Stimulated activated CD4-positive, alpha-beta T cell treated with anti-CD3 and anti-CD28 coated beads, Interleukin-15, amount 100 ng/mL, for 1 hour (primary cell): ENCODE measurements around the gene DYNC2LI1.
A peak's percentile ranks its signal among the peaks of the same experiment; 100 is the strongest.
"Not testable (repeated sequence)": the region's sequence is repeated elsewhere in the genome, so short reads cannot be mapped to it uniquely, and the experiment has no call there.

Experiments
- DNase-seq, 2 donors: peaks; one replicate each; pipeline ENCODE4 v3.0.0-alpha.2; 2020; ENCODE audit warnings: low read depth in 1 of 2, low spot score in 1 of 2

The DYNC2LI1 gene

DNA sequence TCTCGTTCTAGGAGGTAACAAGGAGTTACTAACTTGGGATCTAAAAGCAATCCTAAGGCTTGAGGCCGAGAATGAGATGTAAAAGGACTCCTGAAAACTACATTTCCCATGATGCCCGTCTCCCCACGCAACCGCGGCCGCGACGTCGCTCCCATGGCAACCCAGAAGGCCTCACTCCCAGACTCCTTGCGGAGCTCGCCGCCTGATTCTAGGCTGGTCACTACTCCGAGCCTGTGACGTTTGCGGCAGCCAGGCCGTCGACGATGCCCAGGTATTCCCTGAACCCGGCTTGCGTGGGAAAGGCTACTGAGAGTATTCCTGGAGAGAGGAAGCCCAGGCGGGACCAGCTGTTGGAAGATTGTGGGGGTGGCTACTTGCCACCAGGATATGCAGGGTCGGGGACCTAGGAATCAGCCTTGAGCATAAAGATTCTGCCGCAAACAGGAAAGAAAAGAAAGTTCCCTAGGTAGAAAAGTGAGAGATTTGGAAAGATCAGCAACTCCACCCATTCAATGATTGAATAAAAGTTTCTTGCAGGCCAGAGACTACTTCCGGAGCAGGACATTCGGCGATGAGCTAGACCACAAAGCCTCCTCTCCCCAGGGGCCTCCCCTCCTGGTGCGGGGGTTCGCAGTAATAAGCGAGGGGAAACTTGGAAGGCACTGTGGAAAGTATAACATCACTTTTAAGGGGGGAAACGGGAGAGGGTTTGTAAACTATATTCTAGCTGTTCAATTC is at the start of gene DYNC2LI1:
Gene DYNC2LI1 (plus strand): TSS at position 164 of the 738 bp plus-strand sequence. CDS start 100 bp downstream, at position 264.
- peak; percentile 38 to 66 for DNase-seq

DNA sequence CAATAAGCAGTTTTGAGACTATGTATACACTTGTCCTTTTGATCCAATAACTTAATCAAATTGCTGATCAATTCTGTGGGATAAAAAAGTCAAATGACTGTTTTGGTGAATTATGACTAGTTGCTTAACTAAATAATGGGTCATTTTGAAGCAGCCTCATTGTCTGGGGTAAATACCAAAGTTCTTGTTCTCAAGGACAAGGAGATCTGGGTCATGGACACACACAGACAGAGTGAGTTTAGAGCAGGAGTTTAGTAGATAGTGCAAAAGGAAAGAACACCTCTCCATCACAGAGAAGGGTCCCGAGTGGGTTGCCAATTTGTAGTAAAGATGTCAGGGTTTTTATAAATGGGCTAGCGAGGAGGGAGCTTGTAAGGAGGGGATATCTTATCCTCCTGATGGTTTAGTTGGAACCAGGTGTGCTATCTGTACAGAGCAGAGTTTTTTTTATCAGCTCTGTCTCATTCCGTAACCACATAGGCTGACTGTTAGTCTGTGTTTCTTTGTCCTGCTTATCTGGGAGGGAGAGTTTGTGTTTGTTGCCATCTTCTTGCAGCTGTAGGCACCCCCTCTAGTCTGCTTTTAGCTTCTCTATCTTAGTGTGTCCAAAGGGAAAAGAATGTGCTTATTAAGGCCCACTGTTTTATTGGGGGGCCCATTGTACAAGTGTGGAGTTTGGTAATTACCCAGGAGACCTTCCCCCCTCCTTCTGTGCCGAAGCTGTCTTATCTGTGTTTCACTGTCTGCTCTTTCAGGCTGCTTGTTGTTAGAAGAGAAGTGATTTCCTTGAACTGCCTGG is 48.9 kb upstream of the DYNC2LI1 start:
- DNase-seq = no peak

DNA sequence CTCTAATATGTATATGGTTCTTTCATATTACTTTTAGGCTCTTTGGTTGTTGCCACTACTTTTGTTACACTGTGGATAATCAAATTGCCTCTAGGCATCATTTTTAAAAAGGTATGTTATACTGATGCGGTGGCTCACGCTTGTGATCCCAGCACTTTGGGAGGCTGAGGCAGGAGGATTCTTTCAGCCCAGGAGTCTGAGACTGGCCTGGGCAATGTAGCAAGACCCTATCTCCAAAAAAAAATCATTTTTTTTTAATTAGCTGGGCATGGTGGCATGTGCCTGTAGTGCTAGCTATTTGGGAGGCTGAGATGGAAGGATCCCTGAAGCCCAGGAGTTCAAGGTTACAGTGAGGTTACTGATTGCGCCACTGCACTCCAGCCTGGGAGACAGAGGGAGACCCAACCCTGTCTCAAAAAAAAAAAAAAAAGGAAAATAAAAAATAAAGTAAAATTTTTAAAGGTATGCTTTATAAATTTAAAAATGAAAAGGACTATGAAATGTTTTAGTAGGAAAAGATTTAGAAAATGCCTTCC is 48.1 kb upstream of the DYNC2LI1 start:
- DNase-seq = no peak

DNA sequence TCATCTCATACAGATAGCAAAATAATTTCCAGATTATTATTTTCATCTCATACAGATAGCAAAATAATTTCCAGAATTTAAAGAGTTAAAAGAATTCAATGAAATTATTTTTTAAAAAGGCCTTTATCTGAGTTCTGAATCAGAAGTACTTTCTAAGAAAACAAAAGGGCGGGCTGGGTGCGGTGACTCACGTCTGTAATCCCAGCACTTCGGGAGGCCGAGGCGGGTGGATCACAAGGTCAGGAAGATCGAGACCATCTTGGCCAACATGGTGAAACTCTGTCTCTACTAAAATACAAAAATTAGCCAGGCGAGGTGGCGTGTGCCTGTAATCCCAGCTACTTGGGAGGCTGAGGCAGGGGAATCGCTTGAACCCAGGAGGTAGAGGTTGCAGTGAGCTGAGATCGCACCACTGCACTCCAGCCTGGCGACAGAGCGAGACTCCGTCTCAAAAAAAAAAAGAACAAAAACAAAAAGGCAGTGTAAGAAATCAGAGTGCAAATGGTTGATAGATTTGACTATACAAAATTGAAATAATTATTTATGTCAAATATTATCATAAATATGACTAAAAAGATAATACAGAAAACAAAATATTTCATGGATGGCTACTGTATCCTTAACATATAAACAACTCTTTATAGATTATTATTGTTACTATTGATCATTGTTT is 46.7 kb upstream of the DYNC2LI1 start:
- DNase-seq = not testable (repeated sequence)

DNA sequence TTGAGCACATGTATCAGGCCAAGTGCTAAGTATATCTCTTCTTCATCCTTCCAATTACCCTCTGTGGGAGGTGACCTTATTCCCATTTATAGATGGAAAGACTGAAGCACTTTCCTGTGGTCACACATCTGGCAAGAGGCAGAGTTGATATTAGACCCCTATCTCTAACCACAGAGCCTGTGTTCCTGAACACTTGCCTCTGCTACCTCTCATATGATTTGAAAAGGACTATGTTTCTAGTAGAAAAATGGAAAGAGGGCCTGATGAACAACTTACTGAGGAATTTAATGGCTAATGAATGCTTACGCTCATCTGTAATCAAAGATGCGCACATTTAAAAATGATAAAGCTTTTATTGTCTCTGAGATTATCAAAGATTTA is 46.2 kb upstream of the DYNC2LI1 start:
- no peak for DNase-seq

DNA sequence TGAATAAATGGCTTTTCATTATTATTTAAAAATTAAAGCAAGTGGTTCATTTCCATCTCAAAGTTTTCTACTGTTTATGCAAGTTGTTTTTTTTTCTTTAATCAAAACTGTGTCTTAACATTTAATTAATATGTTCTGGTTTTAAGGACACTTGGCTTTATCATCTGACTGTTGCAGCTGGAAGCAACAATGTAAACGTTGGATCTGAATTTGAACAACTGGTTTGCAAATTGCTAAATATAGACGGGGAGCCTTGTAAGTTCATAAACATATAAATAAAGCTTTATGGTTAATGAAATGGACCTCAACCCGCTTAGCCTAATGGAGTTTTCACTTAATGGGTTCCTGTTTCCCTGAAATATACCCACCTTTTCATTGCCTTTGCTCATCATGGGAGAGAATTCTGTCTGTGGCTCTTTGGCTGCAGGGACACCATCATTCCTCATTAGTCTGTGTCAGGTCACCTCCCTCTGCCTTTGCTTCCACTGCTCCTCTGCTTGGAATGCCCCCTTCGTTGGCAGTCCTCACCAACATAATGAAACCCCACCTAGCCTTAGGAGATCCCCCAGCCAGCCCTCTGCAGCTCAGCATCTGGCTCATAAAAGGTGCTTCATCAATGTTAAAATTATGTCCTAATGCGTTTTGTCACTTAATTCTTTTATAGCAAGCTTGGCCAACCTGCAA is 44.2 kb upstream of the DYNC2LI1 start:
- no peak for DNase-seq

DNA sequence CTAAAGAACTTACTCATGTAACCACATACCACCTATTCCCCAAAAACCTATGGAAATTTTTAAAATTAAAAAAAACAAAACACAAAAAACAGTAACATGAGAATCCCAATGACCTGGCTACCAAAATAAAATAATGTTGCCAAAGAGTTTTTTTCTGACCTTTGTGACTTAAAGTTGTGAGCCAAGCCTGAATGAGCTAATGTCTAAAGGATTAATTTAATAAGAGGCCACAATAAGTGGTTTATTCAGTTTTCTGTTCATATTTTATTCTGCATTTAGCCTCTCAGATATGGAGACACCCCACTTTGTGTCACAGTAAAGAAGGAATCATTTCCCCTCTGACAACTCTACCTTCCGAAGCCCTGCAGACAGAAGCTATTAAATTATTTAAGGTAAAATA is 42.6 kb upstream of the DYNC2LI1 start:
- no peak for DNase-seq

DNA sequence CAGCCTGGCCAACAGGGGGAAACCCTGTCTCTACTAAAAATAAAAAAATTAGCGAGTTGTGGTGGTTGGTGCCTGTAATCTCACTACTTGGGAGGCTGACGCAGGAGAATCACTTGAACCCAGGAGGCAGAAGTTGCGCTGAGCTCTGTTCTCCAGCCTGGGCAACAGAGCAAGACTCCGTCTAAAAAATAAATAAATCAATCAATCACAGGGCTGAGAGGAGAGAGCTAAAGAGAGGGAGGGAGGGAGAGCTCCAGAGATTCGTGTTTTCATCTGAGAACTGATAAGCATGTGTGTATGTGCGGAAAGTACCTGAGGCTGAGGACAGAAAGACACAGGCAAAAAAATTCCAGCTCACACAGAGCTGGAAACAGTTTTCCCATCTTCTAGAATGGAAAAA is 37.2 kb upstream of the DYNC2LI1 start:
- no peak for DNase-seq

DNA sequence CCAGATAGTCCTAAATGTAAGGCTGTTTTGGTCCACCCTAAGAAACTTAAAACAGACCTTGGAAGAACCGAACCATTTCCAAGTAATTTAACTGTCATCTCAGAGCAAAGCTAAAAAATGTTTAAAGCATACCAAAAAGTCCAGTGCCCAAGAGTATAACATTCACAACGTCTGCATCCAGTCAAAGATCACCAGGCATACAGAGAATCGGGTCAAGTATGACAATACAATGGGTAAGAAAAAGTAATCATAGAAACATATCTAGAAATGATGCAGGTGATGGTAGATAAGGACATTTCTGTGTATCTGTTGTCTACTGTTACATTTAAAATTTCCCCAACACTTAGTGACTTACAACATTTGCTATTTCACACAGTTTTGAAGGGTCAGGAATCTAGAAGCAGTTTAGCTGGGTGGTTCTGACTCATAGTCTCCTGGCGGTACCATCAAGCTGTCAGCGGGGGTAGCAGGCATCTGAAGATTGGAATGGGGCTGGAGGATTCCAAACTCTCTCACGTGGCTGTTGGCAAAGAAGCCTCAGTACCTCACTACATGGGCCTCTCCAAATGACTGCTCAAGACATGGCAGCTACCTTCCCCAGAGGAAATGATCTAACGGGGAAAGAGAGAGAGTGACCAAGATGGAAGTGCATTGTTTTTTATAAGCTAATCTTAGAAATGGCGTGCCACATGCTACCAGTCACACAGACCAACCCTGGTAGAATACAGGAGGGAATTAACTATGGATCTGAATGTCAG is 36.6 kb upstream of the DYNC2LI1 start:
- no peak for DNase-seq

DNA sequence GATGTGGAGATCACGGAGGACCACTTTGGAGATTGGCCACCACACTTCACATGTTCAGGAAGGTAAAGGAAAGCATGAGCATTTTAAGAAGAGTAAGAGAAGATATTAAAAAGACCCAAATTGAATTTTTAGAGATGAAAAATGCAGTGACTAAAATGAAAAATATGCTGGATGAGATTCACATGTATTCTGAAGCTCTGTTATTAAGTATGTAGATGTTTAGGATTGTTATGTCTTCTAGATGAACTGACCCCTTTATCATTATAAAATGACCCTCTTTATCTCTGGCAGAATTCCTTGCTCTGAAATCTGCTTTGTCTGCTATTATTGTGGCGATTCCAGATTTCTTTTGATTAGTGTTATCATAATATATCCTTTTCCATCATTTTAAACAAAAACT is 36.0 kb upstream of the DYNC2LI1 start:
- no peak for DNase-seq

DNA sequence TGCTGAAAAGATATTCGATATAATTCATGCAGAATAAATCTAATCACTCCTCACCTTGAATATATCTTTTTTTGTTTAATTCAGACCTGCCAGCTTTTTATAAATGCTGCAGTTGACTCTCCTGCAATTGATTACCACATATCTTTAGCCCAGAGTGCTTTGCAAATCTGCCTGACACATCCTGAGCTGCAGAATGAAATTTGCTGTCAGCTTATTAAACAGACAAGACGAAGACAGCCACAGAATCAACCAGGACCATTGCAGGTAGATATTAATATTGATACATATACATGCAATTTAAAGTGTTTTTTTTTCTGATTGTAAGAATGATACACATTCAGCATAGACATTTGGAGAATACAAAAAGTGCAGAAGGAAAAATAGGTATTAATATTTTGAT is 35.6 kb upstream of the DYNC2LI1 start:
- no peak for DNase-seq

DNA sequence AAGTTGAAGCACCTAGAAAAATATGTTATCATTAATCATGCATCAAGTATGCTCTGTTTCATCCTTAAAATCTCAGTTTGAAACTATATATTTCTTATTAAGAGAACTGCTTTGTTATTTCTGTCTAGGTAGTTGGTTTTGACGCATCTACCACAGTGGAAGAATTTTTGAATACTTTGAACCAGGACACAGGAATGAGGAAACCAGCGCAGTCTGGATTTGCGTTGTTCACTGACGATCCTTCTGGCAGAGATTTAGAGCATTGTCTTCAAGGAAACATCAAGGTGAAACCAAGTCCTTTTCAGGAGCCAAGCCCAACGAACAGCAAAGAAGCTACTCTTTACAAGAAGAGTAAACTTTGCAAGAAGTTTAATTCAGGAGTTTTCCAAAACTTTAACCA is 30.1 kb upstream of the DYNC2LI1 start:
- DNase-seq = no peak

DNA sequence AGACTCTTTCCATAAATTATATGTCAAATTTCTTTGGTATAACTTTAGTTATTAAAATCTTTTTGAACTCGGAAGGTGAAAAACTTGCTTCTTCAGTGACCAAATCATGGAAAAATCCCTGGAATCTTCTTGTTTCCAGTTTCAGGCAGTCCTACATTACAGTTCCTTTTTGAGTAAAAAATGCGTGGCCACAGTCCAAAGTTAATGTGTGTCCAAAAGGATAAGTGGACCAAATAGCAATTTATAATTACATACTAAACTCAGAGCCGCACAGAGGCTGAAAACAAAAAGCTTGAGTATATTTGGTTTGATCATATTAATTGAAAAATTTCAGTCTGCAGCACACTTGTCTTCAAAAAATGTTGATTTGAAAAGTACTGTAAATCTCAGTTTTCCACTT is 28.4 kb upstream of the DYNC2LI1 start:
- DNase-seq = no peak

DNA sequence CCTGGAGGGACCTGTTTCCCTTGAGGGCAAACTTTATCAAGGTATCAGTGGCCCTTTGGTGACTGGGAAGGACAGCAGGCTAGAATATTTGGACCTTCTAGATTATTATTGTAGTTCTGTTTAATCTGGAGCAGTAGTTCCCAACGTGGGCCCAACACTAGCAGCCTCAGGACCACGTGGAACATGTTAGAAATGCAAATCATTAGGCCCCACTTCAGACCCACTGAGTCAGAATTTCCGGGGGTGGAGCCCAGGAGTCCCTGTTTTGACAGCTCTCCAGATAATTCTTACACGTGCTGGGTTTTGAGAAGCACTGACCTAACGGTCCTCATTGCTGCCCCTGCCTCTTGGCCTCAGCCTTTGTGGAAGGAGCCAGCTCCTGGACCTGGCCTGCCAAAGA is 25.5 kb upstream of the DYNC2LI1 start:
- no peak for DNase-seq

DNA sequence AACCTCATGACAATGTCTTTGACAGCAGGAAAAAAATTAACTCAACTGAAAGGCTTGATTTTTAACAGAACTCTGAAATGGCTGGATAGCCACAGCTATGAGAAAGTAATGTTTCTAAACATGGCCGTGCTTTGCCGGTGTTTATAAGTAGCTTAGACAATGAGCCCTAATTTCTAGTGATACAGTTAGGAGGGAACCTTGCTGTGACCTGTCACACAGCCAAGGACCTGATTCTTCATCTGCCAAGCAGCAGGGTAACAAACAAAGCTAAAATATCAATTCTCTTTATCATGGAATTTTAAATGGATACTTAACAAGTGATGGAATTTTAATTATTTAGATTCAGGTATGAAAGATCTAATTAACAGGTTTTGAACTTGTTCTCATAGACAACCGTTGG is 24.3 kb upstream of the DYNC2LI1 start:
- no peak for DNase-seq

DNA sequence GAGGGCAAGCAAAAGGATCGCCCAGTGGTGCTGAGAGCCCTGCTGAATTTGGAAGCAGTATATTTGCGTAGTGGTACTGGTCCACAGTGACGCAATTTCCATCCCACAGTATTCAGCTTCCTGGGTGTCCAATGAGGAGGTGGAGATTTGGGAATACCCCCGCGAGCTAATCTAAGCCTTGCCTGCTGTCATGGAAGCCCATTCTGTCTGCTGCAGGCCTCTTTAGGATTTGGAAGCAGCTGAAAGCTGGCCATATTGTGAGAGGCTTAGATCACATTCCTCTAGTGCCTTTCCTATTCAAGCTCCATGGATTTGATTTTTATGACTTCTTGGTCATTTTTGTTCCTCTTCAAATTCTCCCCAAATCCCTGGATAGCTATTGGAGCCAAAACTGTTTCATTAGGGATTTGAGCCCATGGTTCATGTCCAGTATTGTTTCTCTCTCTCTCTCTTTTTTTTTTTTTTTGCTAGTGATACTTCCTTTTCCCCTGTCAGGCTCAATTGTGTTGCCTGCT is 22.3 kb upstream of the DYNC2LI1 start:
- DNase-seq = no peak

DNA sequence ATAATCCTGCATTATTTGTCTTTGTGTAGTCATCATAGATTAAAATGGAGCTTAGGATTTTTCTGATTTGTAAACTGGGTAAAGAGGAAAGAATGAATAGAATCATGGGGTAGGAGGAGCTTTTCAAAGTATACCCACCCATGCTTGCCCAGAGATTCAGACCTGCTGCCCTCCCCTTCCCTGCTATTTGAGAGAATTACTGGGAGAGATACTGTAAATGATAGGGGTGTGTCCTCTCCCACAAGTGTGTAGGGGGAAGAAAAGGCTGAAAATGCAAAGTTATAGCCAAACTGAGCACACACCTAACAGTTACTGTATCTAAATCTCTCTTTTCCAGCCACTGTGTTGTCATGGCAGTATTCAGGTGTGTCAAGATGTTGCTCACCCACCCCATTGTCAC is 21.5 kb upstream of the DYNC2LI1 start:
- no peak for DNase-seq

DNA sequence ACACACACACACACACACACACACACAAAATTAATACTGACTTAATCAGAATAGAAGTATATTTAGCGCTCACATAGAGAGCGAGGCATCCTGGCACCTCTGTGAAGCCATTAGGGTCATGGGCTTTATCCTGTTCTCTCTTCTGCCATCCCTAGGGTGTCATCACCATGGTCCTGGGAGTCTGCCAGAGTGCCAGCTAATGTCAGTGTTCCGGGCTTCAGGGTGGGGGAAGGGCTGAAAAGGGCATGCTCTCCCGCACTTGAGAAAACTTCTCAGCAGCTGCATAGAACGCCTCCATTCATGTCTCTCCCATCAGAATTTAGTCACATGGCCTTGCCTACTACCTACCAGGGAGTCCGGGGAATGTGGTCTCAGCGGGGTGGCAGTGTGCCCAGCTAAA is 19.7 kb upstream of the DYNC2LI1 start:
- DNase-seq = no peak

DNA sequence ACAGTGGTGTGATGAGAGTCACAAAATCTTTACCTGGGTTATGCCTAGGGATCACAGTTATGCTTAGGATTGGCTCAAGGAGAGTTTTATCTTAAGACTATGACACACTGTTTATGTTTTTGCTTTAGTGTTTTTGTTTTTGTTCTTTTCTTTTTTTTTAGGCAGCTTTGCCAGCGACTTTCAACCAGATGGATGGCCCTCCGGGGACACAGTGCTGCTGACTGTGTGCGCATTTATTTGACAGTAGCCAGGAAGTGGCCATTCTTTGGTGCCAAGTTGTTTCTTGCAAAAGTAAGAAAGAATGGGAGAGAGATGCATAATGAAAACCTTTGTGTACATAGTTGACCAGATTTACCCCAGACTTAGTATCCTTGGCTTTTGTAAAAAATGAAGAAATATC is 15.1 kb upstream of the DYNC2LI1 start:
- DNase-seq = no peak

DNA sequence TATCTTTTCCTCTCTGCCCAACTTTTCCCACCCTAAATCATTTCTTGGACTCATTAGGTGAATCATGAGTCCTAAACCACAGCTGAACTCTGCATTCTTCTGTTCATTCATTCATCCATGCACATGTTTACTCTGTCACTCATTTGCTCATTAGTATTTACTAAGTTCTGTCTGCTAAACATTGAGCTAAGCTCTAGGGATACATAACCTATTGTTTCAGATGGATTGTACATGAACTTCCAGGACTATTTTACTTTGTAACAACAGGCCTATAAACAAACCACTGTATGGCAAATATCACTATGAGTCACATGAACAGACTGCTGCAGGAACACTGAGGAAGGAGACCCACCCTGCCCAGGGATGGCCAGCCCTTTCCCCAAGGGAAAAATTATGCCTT is 14.6 kb upstream of the DYNC2LI1 start:
- DNase-seq = no peak
